Neuronal stem cell (in vitro differentiated cells): Measurements from ENCODE around the gene FOXF2. TPM values are rescaled to one million over a fixed set of nuclear protein-coding genes. Genes with fewer than 3 reads are reported as not detected.

Source experiments
- DNase-seq: peaks from one replicate; pipeline ENCODE4 v3.0.0-alpha.2; 2013; ENCODE audit warnings: low spot score
- H2AFZ ChIP-seq: one replicate; pipeline ENCODE4 v1.6.1; 2013; ENCODE audit warnings: mild to moderate bottlenecking, low read length, inconsistent platforms
- H2AK5ac ChIP-seq: 2 replicates; pipeline ENCODE4 v1.6.1; 2013; ENCODE audit warnings: low read depth, mild to moderate bottlenecking, inconsistent platforms, low read length, moderate library complexity, mixed read lengths
- H2BK120ac ChIP-seq: 2 replicates; pipeline ENCODE4 v1.6.1; 2013; ENCODE audit warnings: low read depth, mild to moderate bottlenecking, inconsistent platforms, low read length, moderate library complexity, mixed read lengths
- H2BK12ac ChIP-seq: one replicate; pipeline ENCODE4 v1.6.1; 2013; ENCODE audit warnings: low read length, inconsistent platforms
- H2BK15ac ChIP-seq: 2 replicates; pipeline ENCODE4 v1.6.1; 2013; ENCODE audit warnings: mild to moderate bottlenecking, low read length, inconsistent platforms, mixed read lengths
- H2BK5ac ChIP-seq: one replicate; pipeline ENCODE4 v1.6.1; 2013; ENCODE audit warnings: inconsistent platforms, mild to moderate bottlenecking, low read length, moderate library complexity
- H3K14ac ChIP-seq: one replicate; pipeline ENCODE4 v1.6.1; 2013; ENCODE audit warnings: low read length, inconsistent platforms
- H3K18ac ChIP-seq: 2 replicates; pipeline ENCODE4 v1.6.1; 2013; ENCODE audit warnings: low read length, inconsistent platforms
- H3K23ac ChIP-seq: 2 replicates; pipeline ENCODE4 v1.6.1; 2013; ENCODE audit warnings: low read depth, mild to moderate bottlenecking, mixed read lengths, low read length, inconsistent platforms; ENCODE audit not compliant: poor library complexity
- H3K27ac ChIP-seq: replicated peaks from 3 replicates; pipeline ENCODE4 v1.5.1; 2013; ENCODE audit warnings: low read length, inconsistent platforms
- H3K27me3 ChIP-seq, 3 experiments: 2 replicates each; pipeline ENCODE4 v1.6.1; 2013; ENCODE audit warnings: low read length in 3 of 3, mild to moderate bottlenecking in 2 of 3, inconsistent platforms in 1 of 3, low read depth in 1 of 3, mixed read lengths in 1 of 3, moderate library complexity in 1 of 3; ENCODE audit not compliant: control insufficient read depth in 3 of 3, insufficient read depth in 3 of 3
- H3K36me3 ChIP-seq, 2 donors: replicated peaks in 1 of 2; 2 replicates each; pipeline ENCODE4 v1.6.1; 2013; ENCODE audit warnings: low read length in 2 of 2; ENCODE audit not compliant: control insufficient read depth in 2 of 2, insufficient read depth in 2 of 2
- H3K4ac ChIP-seq: 2 replicates; pipeline ENCODE4 v1.6.1; 2013; ENCODE audit warnings: inconsistent platforms, mild to moderate bottlenecking, low read length, moderate library complexity
- H3K4me1 ChIP-seq, 2 donors: 1 replicate in 1 of 2; 2 replicates in 1 of 2; pipeline ENCODE4 v1.6.1; 2013; ENCODE audit warnings: low read length in 2 of 2, low read depth in 1 of 2; ENCODE audit not compliant: control insufficient read depth in 2 of 2, insufficient read depth in 1 of 2
- H3K4me2 ChIP-seq: one replicate; pipeline ENCODE4 v1.6.1; 2013; ENCODE audit warnings: mild to moderate bottlenecking, low read length, inconsistent platforms; ENCODE audit not compliant: insufficient read depth, poor library complexity, severe bottlenecking
- H3K4me3 ChIP-seq, 2 donors: 2 replicates each; pipeline ENCODE4 v1.5.1; 2013; ENCODE audit warnings: low read length in 2 of 2, mild to moderate bottlenecking in 2 of 2, inconsistent platforms in 1 of 2, moderate library complexity in 1 of 2
- H3K79me1 ChIP-seq: one replicate; pipeline ENCODE4 v1.6.1; 2013; ENCODE audit warnings: low read depth, mild to moderate bottlenecking, inconsistent platforms, low read length, moderate library complexity
- H3K9ac ChIP-seq: one replicate; pipeline ENCODE4 v1.6.1; 2013; ENCODE audit warnings: mild to moderate bottlenecking, low read depth, low read length, inconsistent platforms; ENCODE audit not compliant: poor library complexity
- H3K9me3 ChIP-seq, 2 donors: replicated peaks in 1 of 2; 2 replicates each; pipeline versions ENCODE3 to v1.6.1; 2013; ENCODE audit warnings: low read length in 2 of 2, mild to moderate bottlenecking in 2 of 2, inconsistent platforms in 1 of 2, low read depth in 1 of 2, mixed read lengths in 1 of 2, moderate library complexity in 1 of 2; ENCODE audit not compliant: control insufficient read depth in 2 of 2, insufficient read depth in 1 of 2
- H4K8ac ChIP-seq: one replicate; pipeline ENCODE4 v1.6.1; 2013; ENCODE audit warnings: low read depth, mild to moderate bottlenecking, inconsistent platforms, low read length, moderate library complexity
- H4K91ac ChIP-seq: one replicate; pipeline ENCODE4 v1.6.1; 2013; ENCODE audit warnings: low read length, low read depth, mild to moderate bottlenecking, inconsistent platforms; ENCODE audit not compliant: poor library complexity
- WGBS, 2 donors: extraction: QIAGEN DNeasy Blood & Tissue Kit; methylation state at CpG; one replicate each; pipeline ENCODE4 v1.1.7; 2013; ENCODE audit warnings: missing lambda C conversion rate in 2 of 2, mixed read lengths in 1 of 2; ENCODE audit not compliant: insufficient read length in 2 of 2, insufficient replicate concordance in 1 of 2; ENCODE audit errors: extremely low coverage in 2 of 2; 5-methylcytosine and 5-hydroxymethylcytosine counted together
- polyA plus RNA-seq, 2 experiments: library from polyadenylated mRNA; stranded (reverse); fragments of 200-250 nt; gene quantifications; one replicate each; pipeline ENCODE4 v1.2.3, GENCODE V29; 2013

The FOXF2 gene
- not detected for polyA plus RNA-seq (2013, experiment 1 of 2)
- polyA plus RNA-seq (2013, experiment 2 of 2), result not detected

- Histone ChIP-seq H2AFZ (peak within 1 kb of the TSS; percentile 96), H3K9me3 (peaks cover 0 to 3% of the 10 kb centered on the region in 2 donors), H2BK5ac (no peak within 1 kb of the TSS), H3K36me3 (no peaks in the 10 kb centered on the region), H2BK15ac (no peak within 1 kb of the TSS), H3K9ac (peak within 1 kb of the TSS; percentile 67), H3K4me2 (peak within 1 kb of the TSS; percentile 72), H3K79me1 (no peaks in the 10 kb centered on the region), H3K27ac (no peak within 1 kb of the TSS), H2BK12ac (no peak within 1 kb of the TSS), H3K18ac (peak within 1 kb of the TSS; percentile 58), H4K91ac (no peak within 1 kb of the TSS), H3K14ac (peak within 1 kb of the TSS; percentile 73), H3K27me3 (peaks cover 78 to 98% (median 93%) of the 10 kb centered on the region in 3 experiments), H3K23ac (peak within 1 kb of the TSS; percentile 44), H4K8ac (no peak within 1 kb of the TSS), H3K4me3 (peak within 1 kb of the TSS; percentile 50 to 54), H3K4ac (no peak within 1 kb of the TSS), H3K4me1 (peaks cover 9 to 14% of the 10 kb centered on the region in 2 donors), H2AK5ac (peak within 1 kb of the TSS; percentile 17), H2BK120ac (no peak within 1 kb of the TSS)
- WGBS, 2 donors, result no CpG with 5 or more reads among the region's 112 CpGs
- DNase-seq, result peak; percentile 8
Measured at GRCh38 chr6:1389369-1390132, at the start of gene FOXF2. FOXF2 (plus strand) TSS chr6:1389576; CDS start chr6:1389948, 372 bp downstream.

DNA sequence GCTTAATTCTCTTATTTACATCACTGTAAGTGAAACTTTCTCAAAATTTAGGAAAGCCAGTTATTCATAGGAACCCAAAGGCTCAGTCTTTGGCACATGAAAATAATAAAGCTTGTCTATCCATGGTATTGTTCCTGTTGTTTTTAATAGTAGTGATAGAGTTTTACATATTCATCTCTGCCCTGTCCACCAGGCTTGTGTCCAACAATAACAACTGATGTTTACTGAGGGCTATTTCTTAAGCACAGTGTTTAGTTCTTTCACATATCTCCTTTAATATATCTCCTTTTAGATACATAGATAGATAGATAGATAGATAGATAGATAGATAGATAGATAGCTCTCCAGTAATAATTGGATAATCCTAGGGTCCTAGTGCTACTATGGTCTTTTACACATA lies 43.3 kb upstream of the FOXF2 start:
- no peak overlapping the region for H2BK120ac ChIP-seq
- H2BK5ac ChIP-seq, result no peak overlapping the region
- no peak overlapping the region for H2BK15ac ChIP-seq
- H3K27me3 ChIP-seq, result no peaks in the 10 kb centered on the region
- peaks cover 1 to 2% of the 10 kb centered on the region in 2 donors for H3K4me1 ChIP-seq
- H2BK12ac ChIP-seq, result no peak overlapping the region
- H3K36me3 ChIP-seq, result no peaks in the 10 kb centered on the region
- no peak overlapping the region for H3K23ac ChIP-seq
- H3K79me1 ChIP-seq, result no peaks in the 10 kb centered on the region
- no peak overlapping the region for H2AK5ac ChIP-seq
- no peak overlapping the region for H4K91ac ChIP-seq
- no peak overlapping the region for H3K4me2 ChIP-seq
- H4K8ac ChIP-seq, result no peak overlapping the region
- no peak overlapping the region for H3K14ac ChIP-seq
- H3K4ac ChIP-seq, result no peak overlapping the region
- H3K9ac ChIP-seq, result no peak overlapping the region
- no peak overlapping the region for H3K18ac ChIP-seq
- H2AFZ ChIP-seq, result no peak overlapping the region
- no peak overlapping the region for H3K27ac ChIP-seq
- H3K4me3 ChIP-seq, result no peak overlapping the region
- H3K9me3 ChIP-seq, result peaks cover 0 to 4% of the 10 kb centered on the region in 2 donors
- no peak for DNase-seq

- no peak overlapping the region for H2BK120ac ChIP-seq
- H4K8ac ChIP-seq, result no peak overlapping the region
- H3K23ac ChIP-seq, result no peak overlapping the region
- H2BK12ac ChIP-seq, result no peak overlapping the region
- H3K36me3 ChIP-seq, result no peaks in the 10 kb centered on the region
- H2BK15ac ChIP-seq, result no peak overlapping the region
- no peak overlapping the region for H3K9ac ChIP-seq
- peaks cover 1 to 2% of the 10 kb centered on the region in 2 donors for H3K4me1 ChIP-seq
- no peak overlapping the region for H2BK5ac ChIP-seq
- H3K27me3 ChIP-seq, result no peaks in the 10 kb centered on the region
- peak overlapping the region; percentile 75 for H3K18ac ChIP-seq
- no peak overlapping the region for H3K4me3 ChIP-seq
- no peak overlapping the region for H3K4me2 ChIP-seq
- DNase-seq, result no peak
- H4K91ac ChIP-seq, result no peak overlapping the region
- H3K4ac ChIP-seq, result no peak overlapping the region
- H3K27ac ChIP-seq, result no peak overlapping the region
- H2AFZ ChIP-seq, result no peak overlapping the region
- no CpG with 5 or more reads among the region's 5 CpGs for WGBS, 2 donors
- no peak overlapping the region for H3K14ac ChIP-seq
- H3K9me3 ChIP-seq, result peaks cover 0 to 4% of the 10 kb centered on the region in 2 donors
- no peak overlapping the region for H2AK5ac ChIP-seq
- H3K79me1 ChIP-seq, result no peaks in the 10 kb centered on the region
Measured at GRCh38 chr6:1346558-1347091, 42.8 kb upstream of the FOXF2 start.

DNA sequence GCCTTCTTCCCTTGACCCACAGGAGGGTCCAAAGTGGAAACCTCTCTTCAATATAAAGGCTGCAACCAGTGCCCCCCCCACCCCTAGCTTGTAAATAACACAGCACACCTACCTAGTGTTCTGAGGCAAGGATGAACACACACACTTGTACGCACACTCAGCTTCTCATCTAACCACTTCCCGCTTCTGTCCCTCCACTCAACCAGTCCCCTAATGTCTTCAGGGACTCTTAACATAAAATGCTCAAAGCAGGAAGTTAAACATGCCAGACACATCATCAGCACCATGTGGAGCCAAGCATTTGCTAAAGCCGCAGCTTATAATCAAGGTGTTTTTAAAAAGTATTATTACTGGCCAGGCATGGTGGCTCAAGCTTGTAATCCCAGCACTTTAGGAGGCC lies 42.2 kb upstream of the FOXF2 start:
- no CpG with 5 or more reads among the region's 3 CpGs for WGBS, 2 donors
- H3K18ac ChIP-seq, result no peak overlapping the region
- H3K4me1 ChIP-seq, result peaks cover 1 to 2% of the 10 kb centered on the region in 2 donors
- no peak overlapping the region for H2BK12ac ChIP-seq
- no peak for DNase-seq
- no peak overlapping the region for H2BK15ac ChIP-seq
- H3K27me3 ChIP-seq, result no peaks in the 10 kb centered on the region
- H3K79me1 ChIP-seq, result no peaks in the 10 kb centered on the region
- no peaks in the 10 kb centered on the region for H3K36me3 ChIP-seq
- H3K23ac ChIP-seq, result no peak overlapping the region
- no peak overlapping the region for H3K4me2 ChIP-seq
- H3K27ac ChIP-seq, result no peak overlapping the region
- H3K9me3 ChIP-seq, result peaks cover 0 to 4% of the 10 kb centered on the region in 2 donors
- H2AFZ ChIP-seq, result no peak overlapping the region
- H2AK5ac ChIP-seq, result no peak overlapping the region
- H2BK5ac ChIP-seq, result no peak overlapping the region
- H4K8ac ChIP-seq, result no peak overlapping the region
- H2BK120ac ChIP-seq, result no peak overlapping the region
- H3K14ac ChIP-seq, result no peak overlapping the region
- no peak overlapping the region for H3K4me3 ChIP-seq
- H4K91ac ChIP-seq, result no peak overlapping the region
- no peak overlapping the region for H3K4ac ChIP-seq
- no peak overlapping the region for H3K9ac ChIP-seq
